HepG2 (cell line): ENCODE results near the gene MS4A2.
"Not testable (repeated sequence)": the region's sequence is repeated elsewhere in the genome, so short reads cannot be mapped to it uniquely, and the experiment has no call there.

ENCODE experiments used
- CTCF ChIP-seq: sonication (generic); formaldehyde crosslinking; IDR thresholded peaks from 2 replicates; pipeline ENCODE4 v1.5.0; 2020; ENCODE audit warnings: mild to moderate bottlenecking, missing genetic modification reagents, moderate library complexity
- HNF1A ChIP-seq, 2 experiments: sonication (generic) in 1 of 2; formaldehyde crosslinking in 1 of 2; IDR thresholded peaks; 2 replicates each; pipeline versions ENCODE4 v1.4.0 to v1.6.1; 2016 to 2020; ENCODE audit warnings: borderline replicate concordance in 1 of 2, low read depth in 1 of 2, mild to moderate bottlenecking in 1 of 2, missing genetic modification reagents in 1 of 2
- TF ChIP-seq, protein P1 (sequence below): sonication (generic); formaldehyde crosslinking; IDR thresholded peaks from 2 replicates; pipeline ENCODE4 v1.4.0; 2020; ENCODE audit warnings: missing genetic modification reagents

- TF ChIP-seq HNF1A (IDR thresholded peaks at IDR 0.05; ENCODE audit: low read depth); HNF1A (CRISPR knock-in tag; IDR thresholded peaks at IDR 0.05; ENCODE audit: borderline replicate concordance); CTCF (CRISPR knock-in tag): not testable (repeated sequence)
- TF ChIP-seq, protein P1, sequence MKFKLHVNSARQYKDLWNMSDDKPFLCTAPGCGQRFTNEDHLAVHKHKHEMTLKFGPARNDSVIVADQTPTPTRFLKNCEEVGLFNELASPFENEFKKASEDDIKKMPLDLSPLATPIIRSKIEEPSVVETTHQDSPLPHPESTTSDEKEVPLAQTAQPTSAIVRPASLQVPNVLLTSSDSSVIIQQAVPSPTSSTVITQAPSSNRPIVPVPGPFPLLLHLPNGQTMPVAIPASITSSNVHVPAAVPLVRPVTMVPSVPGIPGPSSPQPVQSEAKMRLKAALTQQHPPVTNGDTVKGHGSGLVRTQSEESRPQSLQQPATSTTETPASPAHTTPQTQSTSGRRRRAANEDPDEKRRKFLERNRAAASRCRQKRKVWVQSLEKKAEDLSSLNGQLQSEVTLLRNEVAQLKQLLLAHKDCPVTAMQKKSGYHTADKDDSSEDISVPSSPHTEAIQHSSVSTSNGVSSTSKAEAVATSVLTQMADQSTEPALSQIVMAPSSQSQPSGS (CRISPR knock-in tag): not testable (repeated sequence)
These were observed 20.2 kb downstream of the MS4A2 start for GRCh38 chr11:60108631-60109030.
